NCI-H748 (cell line): ENCODE results near the gene AKR1B1.

Experiments used
- DNase-seq: peaks from one replicate; lab custom pipeline; 2025; ENCODE audit not compliant: unreplicated experiment; lab: John Stamatoyannopoulos, UW

Gene AKR1B1

GRCh38 chr7:134420424-134421125, 38.3 kb downstream of the AKR1B1 start:
- peak; percentile 59 for DNase-seq

DNA sequence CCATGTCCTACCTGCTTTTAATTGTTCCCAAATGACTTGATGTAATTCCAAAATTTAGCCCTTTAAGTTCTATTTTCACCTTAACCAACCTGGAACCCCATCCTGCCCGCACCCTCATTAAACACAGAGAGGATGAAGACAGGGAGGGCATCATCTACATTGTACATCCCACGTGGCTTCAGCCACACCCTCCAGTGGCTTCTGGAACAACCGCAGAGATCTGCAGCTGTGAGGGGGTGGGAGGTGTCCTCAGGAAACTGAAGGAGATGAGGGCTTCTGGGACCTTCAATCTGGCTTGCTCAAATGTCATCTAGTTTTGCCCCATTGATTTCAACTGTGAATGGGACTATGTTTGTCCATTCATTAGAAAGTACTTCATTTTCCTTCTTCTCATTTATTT, 39.0 kb downstream of the AKR1B1 start:
- no peak for DNase-seq

GRCh38 chr7:134419085-134419484, 39.8 kb downstream of the AKR1B1 start:
- peak; percentile 31 for DNase-seq

GRCh38 chr7:134415700-134416099, 43.2 kb downstream of the AKR1B1 start:
- no peak for DNase-seq

DNA sequence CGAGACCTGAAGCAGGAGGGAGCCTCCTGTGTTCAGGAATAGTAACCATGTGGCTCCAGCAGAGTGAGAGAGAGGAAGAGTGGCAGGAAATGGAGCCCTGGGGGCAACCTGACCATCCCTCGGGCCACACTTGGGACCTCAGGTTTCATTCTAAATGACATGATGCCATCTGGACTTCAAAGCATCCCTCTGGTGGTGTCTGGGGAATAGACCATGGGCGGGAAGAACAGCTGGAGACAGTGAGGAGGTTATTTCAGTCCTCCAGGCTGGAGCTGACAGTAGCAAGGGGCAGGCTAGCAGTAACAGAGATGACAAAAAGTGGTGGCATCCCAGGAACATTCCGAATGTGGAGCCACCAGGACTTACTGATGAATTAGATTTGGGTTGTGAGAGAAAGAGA, 44.8 kb downstream of the AKR1B1 start:
- no peak for DNase-seq

GRCh38 chr7:134407311-134407710, 51.6 kb downstream of the AKR1B1 start:
- DNase-seq: no peak

DNA sequence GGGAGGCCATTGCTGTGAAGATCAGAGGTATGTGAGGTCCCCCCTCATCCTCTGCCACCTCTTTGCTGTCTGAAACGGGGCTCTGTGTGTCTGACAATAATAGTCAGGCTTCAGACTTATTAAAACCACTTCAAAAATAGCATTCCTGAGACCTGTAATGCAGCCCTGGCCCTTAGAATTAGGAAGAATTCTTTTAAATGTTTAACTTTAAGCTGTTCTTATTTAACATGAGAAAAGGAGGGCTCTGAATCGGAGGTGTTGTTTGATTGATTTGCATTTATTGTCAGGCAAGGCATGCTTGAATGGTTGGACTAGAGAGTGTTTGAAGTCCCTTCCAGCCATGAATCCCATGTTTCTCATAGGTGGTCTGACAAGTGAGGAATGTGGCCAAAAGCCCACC, 52.5 kb downstream of the AKR1B1 start:
- no peak for DNase-seq

- DNase-seq: no peak
Measured at GRCh38 chr7:134405299-134405698, 53.6 kb downstream of the AKR1B1 start.

- no peak for DNase-seq
Measured at GRCh38 chr7:134403062-134403461, 55.8 kb downstream of the AKR1B1 start.

- no peak for DNase-seq
Measured at GRCh38 chr7:134400859-134401258, 58.0 kb downstream of the AKR1B1 start.

DNA sequence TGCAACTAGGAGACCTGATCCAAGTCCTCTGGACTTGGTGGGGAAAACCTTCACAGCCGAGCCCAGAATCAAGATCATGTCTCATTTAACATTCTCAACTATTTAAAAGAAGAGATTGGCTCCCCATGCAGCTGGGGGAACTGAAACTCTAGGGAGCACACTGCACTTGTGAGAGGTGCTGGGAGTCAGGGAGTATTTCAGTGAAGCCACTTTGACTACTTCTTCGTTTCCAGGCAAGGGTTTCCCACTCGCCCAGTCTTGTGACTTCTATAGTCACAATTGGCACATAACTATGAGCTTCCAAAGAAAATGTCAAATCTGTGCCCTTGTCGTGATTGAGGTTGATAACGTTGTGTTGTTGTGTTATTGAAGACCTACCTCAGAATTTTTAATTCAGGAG, 62.9 kb downstream of the AKR1B1 start:
- no peak for DNase-seq

DNA sequence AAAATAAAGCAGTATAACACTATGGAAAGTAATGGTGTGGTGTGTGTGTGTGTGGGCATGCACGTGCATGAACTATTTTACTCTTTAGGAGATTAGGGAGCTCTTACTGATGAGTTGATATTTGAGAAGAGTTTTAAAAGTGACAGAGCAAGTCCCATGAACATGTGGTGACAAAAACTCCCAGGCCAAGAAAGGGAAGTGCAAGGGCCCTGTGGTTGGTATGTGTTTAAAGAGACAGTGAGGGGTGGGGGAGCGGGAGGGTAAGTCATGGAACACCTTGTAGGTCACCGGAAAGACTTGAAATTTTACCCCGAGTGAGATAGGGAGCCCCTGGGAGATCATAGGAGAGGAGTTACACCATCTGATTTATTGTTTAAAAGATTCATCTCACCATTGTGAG, 63.3 kb downstream of the AKR1B1 start:
- no peak for DNase-seq

- DNase-seq: no peak
Measured at GRCh38 chr7:134394056-134394455, 64.8 kb downstream of the AKR1B1 start.
